ENCODE measurements around the gene NEK10. TPM values are rescaled to one million over a fixed set of nuclear protein-coding genes. Genes with fewer than 3 reads are reported as not detected.

NEK10 gene
- total RNA-seq, 4 donors from 2014 or later = 0.58 to 2.5 (median 1.1) TPM

DNA sequence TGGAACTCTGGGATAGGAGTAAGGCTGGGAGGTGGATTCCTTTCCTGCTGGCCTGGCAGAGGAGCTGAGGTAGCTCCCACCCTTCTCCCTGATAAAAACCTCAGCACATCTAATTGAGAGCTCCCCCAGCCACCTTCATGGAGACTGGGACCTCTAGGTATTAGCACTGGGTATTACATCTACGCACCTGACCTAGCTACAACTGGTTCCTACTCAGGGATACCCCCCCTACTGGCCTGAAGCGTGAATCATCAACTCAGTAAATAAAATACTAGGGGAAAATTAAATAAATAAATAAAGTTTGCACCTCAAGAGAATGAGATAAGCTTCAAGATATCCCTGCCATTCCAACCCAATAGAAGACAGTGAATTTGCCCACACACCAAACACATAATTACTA is 140.4 kb downstream of the NEK10 start:
- Histone ChIP-seq H3K9me3 (peaks cover 0 to 15% (median 13%) of the 10 kb centered on the region in 4 donors), H3K27ac (replicated peaks in 1 of 4) (no peak overlapping the region), H3K27me3 (no peaks in the 10 kb centered on the region), H3K4me1 (peaks cover 0 to 6% (median 0%) of the 10 kb centered on the region in 4 donors), H3K36me3 (no peaks in the 10 kb centered on the region), H3K4me3 (no peak overlapping the region)
- intact Hi-C loops (cut with DNase I) = no loop called here
- TF ChIP-seq POLR2AphosphoS5 (IDR thresholded peaks at IDR 0.05) = no peak
- no peak for TF ChIP-seq EP300 (IDR thresholded peaks at IDR 0.05)
- TF ChIP-seq, protein P1, sequence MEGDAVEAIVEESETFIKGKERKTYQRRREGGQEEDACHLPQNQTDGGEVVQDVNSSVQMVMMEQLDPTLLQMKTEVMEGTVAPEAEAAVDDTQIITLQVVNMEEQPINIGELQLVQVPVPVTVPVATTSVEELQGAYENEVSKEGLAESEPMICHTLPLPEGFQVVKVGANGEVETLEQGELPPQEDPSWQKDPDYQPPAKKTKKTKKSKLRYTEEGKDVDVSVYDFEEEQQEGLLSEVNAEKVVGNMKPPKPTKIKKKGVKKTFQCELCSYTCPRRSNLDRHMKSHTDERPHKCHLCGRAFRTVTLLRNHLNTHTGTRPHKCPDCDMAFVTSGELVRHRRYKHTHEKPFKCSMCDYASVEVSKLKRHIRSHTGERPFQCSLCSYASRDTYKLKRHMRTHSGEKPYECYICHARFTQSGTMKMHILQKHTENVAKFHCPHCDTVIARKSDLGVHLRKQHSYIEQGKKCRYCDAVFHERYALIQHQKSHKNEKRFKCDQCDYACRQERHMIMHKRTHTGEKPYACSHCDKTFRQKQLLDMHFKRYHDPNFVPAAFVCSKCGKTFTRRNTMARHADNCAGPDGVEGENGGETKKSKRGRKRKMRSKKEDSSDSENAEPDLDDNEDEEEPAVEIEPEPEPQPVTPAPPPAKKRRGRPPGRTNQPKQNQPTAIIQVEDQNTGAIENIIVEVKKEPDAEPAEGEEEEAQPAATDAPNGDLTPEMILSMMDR (IDR thresholded peaks at IDR 0.05) = no peak
- no peak for TF ChIP-seq POLR2A (IDR thresholded peaks at IDR 0.05; ENCODE audit: low read depth)
- WGBS = 74% methylated on average over 2 of the region's 2 CpGs
- no peak for DNase-seq (ENCODE audit: extremely low spot score)

GRCh38 chr3:27224197-27224596 is 145.0 kb downstream of the NEK10 start:
- no peak for DNase-seq (ENCODE audit: extremely low spot score)
- TF ChIP-seq POLR2AphosphoS5 (IDR thresholded peaks at IDR 0.05) = no peak
- no peak for TF ChIP-seq POLR2A (IDR thresholded peaks at IDR 0.05; ENCODE audit: low read depth)
- TF ChIP-seq, protein P1 (IDR thresholded peaks at IDR 0.05) = no peak
- no peak for TF ChIP-seq EP300 (IDR thresholded peaks at IDR 0.05)
- no peaks in the 10 kb centered on the region for H3K36me3 ChIP-seq
- no peaks in the 10 kb centered on the region for H3K9me3 ChIP-seq
- intact Hi-C loops (cut with DNase I) = no loop called here
- no peaks in the 10 kb centered on the region for H3K27me3 ChIP-seq
- WGBS = 87% methylated on average over 3 of the region's 3 CpGs
- peaks cover 0 to 6% (median 0%) of the 10 kb centered on the region in 4 donors for H3K4me1 ChIP-seq
- H3K4me3 ChIP-seq = no peak overlapping the region
- no peak overlapping the region for H3K27ac ChIP-seq (replicated peaks in 1 of 4)

- no peak overlapping the region for H3K4me3 ChIP-seq
- no peak for DNase-seq (ENCODE audit: extremely low spot score)
- H3K36me3 ChIP-seq = no peaks in the 10 kb centered on the region
- 92% methylated on average over 1 of the region's 1 CpG for WGBS
- H3K9me3 ChIP-seq = no peaks in the 10 kb centered on the region
- peaks cover 0 to 6% (median 0%) of the 10 kb centered on the region in 4 donors for H3K4me1 ChIP-seq
- intact Hi-C loops (cut with DNase I) = no loop called here
- H3K27me3 ChIP-seq = no peaks in the 10 kb centered on the region
- H3K27ac ChIP-seq (replicated peaks in 1 of 4) = no peak overlapping the region
- no peak for TF ChIP-seq EP300 (IDR thresholded peaks at IDR 0.05)
- TF ChIP-seq, protein P1 (IDR thresholded peaks at IDR 0.05) = no peak
- TF ChIP-seq POLR2AphosphoS5 (IDR thresholded peaks at IDR 0.05) = no peak
- no peak for TF ChIP-seq POLR2A (IDR thresholded peaks at IDR 0.05; ENCODE audit: low read depth)
These were observed 147.8 kb downstream of the NEK10 start for GRCh38 chr3:27221264-27221932.

DNA sequence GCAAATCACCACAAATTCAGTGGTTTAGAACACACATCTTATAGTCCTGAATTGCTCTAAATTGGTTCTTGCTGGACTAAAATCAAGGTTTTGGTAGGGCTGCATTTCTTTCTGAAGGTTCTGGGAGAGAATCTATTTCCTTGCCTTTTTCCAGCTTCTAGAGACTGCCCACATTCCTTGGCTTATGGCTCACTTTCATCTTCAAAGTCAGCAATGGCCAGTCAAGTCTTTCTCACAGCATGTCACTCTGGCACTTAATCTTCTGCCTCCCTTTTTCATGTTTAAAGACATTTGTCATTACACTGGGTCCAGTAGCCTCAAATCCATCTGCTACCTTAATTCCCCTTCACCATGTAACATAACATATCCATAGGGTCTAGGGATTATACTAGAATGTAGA is 149.0 kb downstream of the NEK10 start:
- Histone ChIP-seq H3K9me3 (no peaks in the 10 kb centered on the region), H3K4me1 (peaks cover 0 to 6% (median 0%) of the 10 kb centered on the region in 4 donors), H3K27ac (replicated peaks in 1 of 4) (no peak overlapping the region), H3K4me3 (no peak overlapping the region), H3K27me3 (no peaks in the 10 kb centered on the region), H3K36me3 (no peaks in the 10 kb centered on the region)
- TF ChIP-seq, protein P1 (IDR thresholded peaks at IDR 0.05) = no peak
- TF ChIP-seq POLR2A (IDR thresholded peaks at IDR 0.05; ENCODE audit: low read depth) (no peak), EP300 (IDR thresholded peaks at IDR 0.05) (no peak), POLR2AphosphoS5 (IDR thresholded peaks at IDR 0.05) (no peak)
- intact Hi-C loops (cut with DNase I) = no loop called here
- DNase-seq (ENCODE audit: extremely low spot score) = no peak
